PC-3 (cell line): ENCODE results near the gene ZNF831.

Source experiments
- CTCF ChIP-seq: fragments of 300-600 bp; sonication (generic); conservative IDR thresholded peaks from 2 replicates; pipeline ENCODE4 v1.5.1; 2017; ENCODE audit warnings: antibody characterized with exemption, low read depth, mild to moderate bottlenecking, low read length
- EZH2 ChIP-seq: fragments of 300-600 bp; sonication (generic); IDR thresholded peaks from one replicate; pipeline ENCODE4 v1.6.1; 2017; ENCODE audit warnings: antibody characterized with exemption, mild to moderate bottlenecking, low read length; ENCODE audit not compliant: unreplicated experiment
- EZH2phosphoT487 ChIP-seq: fragments of 300-600 bp; sonication (generic); IDR thresholded peaks from 2 replicates; pipeline ENCODE4 v1.6.1; 2018; ENCODE audit warnings: mild to moderate bottlenecking, antibody characterized with exemption, low read length, borderline replicate concordance

DNA sequence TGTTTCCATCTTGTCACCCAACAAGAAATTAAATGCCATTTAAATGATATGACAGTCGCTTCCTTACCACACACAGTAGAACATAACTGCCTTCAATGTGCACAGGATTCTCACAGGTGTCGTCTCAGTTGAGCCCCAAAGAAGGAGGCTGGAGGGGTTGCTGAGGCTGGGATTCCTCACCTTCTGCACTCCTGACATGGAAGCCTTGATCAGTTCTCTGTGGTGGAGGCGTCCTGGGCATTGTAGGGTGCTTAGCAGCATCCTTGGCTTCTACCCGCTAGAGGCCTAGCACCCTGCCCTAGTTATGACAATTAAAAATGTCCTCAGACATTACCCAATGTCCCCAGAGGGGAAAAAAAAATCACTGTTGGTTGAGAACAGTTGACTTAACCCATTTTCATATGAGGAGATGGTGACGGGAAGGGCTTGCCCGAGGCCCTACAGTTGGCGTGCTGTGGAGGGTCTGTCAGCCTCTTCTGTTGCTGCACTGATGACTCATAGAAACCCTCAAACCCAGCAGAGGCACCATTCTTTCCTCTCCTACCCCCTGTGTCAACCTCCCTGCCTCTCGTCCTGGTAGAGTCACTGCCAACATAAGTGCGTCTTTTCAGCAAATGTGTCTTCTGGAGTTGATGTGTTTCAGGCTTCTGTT is 19.3 kb upstream of the ZNF831 start:
- TF ChIP-seq CTCF (no peak), EZH2phosphoT487 (no peak), EZH2 (no peak)
